PC-3 (cell line): ENCODE measurements around the gene TCFL5.

Experiments
- CTCF ChIP-seq: fragments of 300-600 bp; sonication (generic); conservative IDR thresholded peaks from 2 replicates; pipeline ENCODE4 v1.5.1; 2017; ENCODE audit warnings: antibody characterized with exemption, low read depth, mild to moderate bottlenecking, low read length
- EZH2 ChIP-seq: fragments of 300-600 bp; sonication (generic); IDR thresholded peaks from one replicate; pipeline ENCODE4 v1.6.1; 2017; ENCODE audit warnings: antibody characterized with exemption, mild to moderate bottlenecking, low read length; ENCODE audit not compliant: unreplicated experiment

- no peak for TF ChIP-seq CTCF
- TF ChIP-seq EZH2, result no peak
Observed at GRCh38 chr20:62849431-62849830, 12.2 kb downstream of the TCFL5 start.
